Activated CD8-positive, alpha-beta memory T cell treated with anti-CD3 and anti-CD28 coated beads, Interleukin-2, amount 50 U/mL, for 4 hours (primary cell): Measurements from ENCODE around the gene KRT75.
"Not testable (repeated sequence)": the region's sequence is repeated elsewhere in the genome, so short reads cannot be mapped to it uniquely, and the experiment has no call there.

Experiments used
- DNase-seq: peaks from one replicate; pipeline ENCODE4 v3.0.0-alpha.2; 2020

KRT75 gene

GRCh38 chr12:52415870-52416750 lies 18.1 kb downstream of the KRT75 start:
- DNase-seq, result no peak

GRCh38 chr12:52414936-52415335 lies 19.2 kb downstream of the KRT75 start:
- no peak for DNase-seq

GRCh38 chr12:52413782-52414345 lies 20.3 kb downstream of the KRT75 start:
- no peak for DNase-seq

- no peak for DNase-seq
Measured at GRCh38 chr12:52413202-52413601, 21.0 kb downstream of the KRT75 start.

- no peak for DNase-seq
Measured at GRCh38 chr12:52411815-52412214, 22.4 kb downstream of the KRT75 start.

GRCh38 chr12:52410589-52411248 lies 23.5 kb downstream of the KRT75 start:
- DNase-seq, result not testable (repeated sequence)

- DNase-seq, result no peak
Measured at GRCh38 chr12:52407918-52408317, 26.3 kb downstream of the KRT75 start.

- no peak for DNase-seq
Measured at GRCh38 chr12:52405922-52406385, 28.2 kb downstream of the KRT75 start, which contains the start of gene KRT82. Gene KRT82 (minus strand): TSS chr12:52406335. CDS start chr12:52406277, 58 bp downstream.

- no peak for DNase-seq
Measured at GRCh38 chr12:52404951-52405350, 29.2 kb downstream of the KRT75 start.

GRCh38 chr12:52403561-52403960 lies 30.6 kb downstream of the KRT75 start:
- DNase-seq, result no peak

- no peak for DNase-seq
Measured at GRCh38 chr12:52402873-52403540, 31.2 kb downstream of the KRT75 start.

GRCh38 chr12:52402377-52402776 lies 31.8 kb downstream of the KRT75 start:
- no peak for DNase-seq

- no peak for DNase-seq
Measured at GRCh38 chr12:52401926-52402325, 32.2 kb downstream of the KRT75 start.

- no peak for DNase-seq
Measured at GRCh38 chr12:52401526-52401925, 32.6 kb downstream of the KRT75 start.

GRCh38 chr12:52400906-52401305 lies 33.3 kb downstream of the KRT75 start:
- DNase-seq, result no peak

GRCh38 chr12:52399756-52400155 lies 34.4 kb downstream of the KRT75 start:
- no peak for DNase-seq

- DNase-seq, result no peak
Measured at GRCh38 chr12:52398176-52398575, 36.0 kb downstream of the KRT75 start.

GRCh38 chr12:52396656-52397055 lies 37.5 kb downstream of the KRT75 start:
- DNase-seq, result no peak

- DNase-seq, result no peak
Measured at GRCh38 chr12:52395761-52396434, 38.3 kb downstream of the KRT75 start.

GRCh38 chr12:52394836-52395405 lies 39.2 kb downstream of the KRT75 start:
- DNase-seq, result no peak

GRCh38 chr12:52392465-52393007 lies 41.6 kb downstream of the KRT75 start:
- no peak for DNase-seq

GRCh38 chr12:52391618-52392002 lies 42.6 kb downstream of the KRT75 start:
- no peak for DNase-seq
